K562 (cell line): ENCODE measurements around the gene CCDC73. TPM values are rescaled to one million over a fixed set of nuclear protein-coding genes. Genes with fewer than 3 reads are reported as not detected.

Experiments
- ATAC-seq: fragments of 200-7000 bp; cut with Tn5 transposase; 3 replicates; pipeline ENCODE4 v1.9.1; 2020; ENCODE audit warnings: moderate library complexity
- BruUV-seq: library from RNA; stranded (reverse); fragments of 400-500 nt; replicated peaks from 2 replicates; lab custom pipeline; 2021; lab: Mats Ljungman, UMichigan
- CTCF ChIA-PET: fragments of 300-600 bp; formaldehyde crosslinking; extraction: SDS; loops from one replicate; lab custom pipeline; 2021; ENCODE audit warnings: low intra/inter-chr PET ratio; lab: Yijun Ruan, JAX
- POLR2A ChIA-PET: fragments of 300-600, 350-650 bp; sonication (Branson Sonifier 250); formaldehyde crosslinking; extraction: SDS; loops from one replicate; lab custom pipeline; 2021; ENCODE audit warnings: antibody characterized with exemption, inconsistent platforms; lab: Yijun Ruan, JAX
- DNase-seq, 4 experiments: peaks; one replicate each; pipeline versions ENCODE4 v3.0.0 to v3.0.0-alpha.2; 2011 to 2018; ENCODE audit warnings: low spot score in 3 of 4, mixed read lengths in 3 of 4; ENCODE audit errors: extremely low read depth in 1 of 4
- FAIRE-seq: peaks from 2 replicates; lab custom pipeline; 2011; peaks lifted over from hg19 to GRCh38; lab: Jason Lieb, UNC
- H2AFZ ChIP-seq: 2 replicates; pipeline ENCODE4 v1.6.0; 2011; ENCODE audit warnings: low read depth, low read length, control low read depth, inconsistent platforms
- H3K27ac ChIP-seq: fragments of 200-600 bp; 3 replicates; pipeline ENCODE4 v1.8.0; 2011; ENCODE audit warnings: low read depth, mild to moderate bottlenecking, control low read depth, inconsistent platforms, low read length, moderate library complexity, mixed read lengths; ENCODE audit errors: extremely low read depth
- H3K27me3 ChIP-seq, 2 experiments: fragments of 300-600 bp in 1 of 2; 2 replicates in 1 of 2; 3 replicates in 1 of 2; pipeline versions ENCODE4 v1.6.0 to v1.8.0; 2011; ENCODE audit warnings: inconsistent platforms in 2 of 2, low read length in 2 of 2, mild to moderate bottlenecking in 1 of 2, mixed read lengths in 1 of 2, moderate library complexity in 1 of 2; ENCODE audit not compliant: control insufficient read depth in 2 of 2, insufficient read depth in 2 of 2
- H3K36me3 ChIP-seq: fragments of 300-600 bp; 3 replicates; pipeline ENCODE4 v1.8.0; 2011; ENCODE audit warnings: mild to moderate bottlenecking, low read length, inconsistent platforms; ENCODE audit not compliant: control insufficient read depth, insufficient read depth
- H3K4me1 ChIP-seq, 2 experiments: fragments of 200-600 bp in 1 of 2; replicated peaks in 1 of 2; 2 replicates in 1 of 2; 3 replicates in 1 of 2; pipeline versions ENCODE4 v1.5.1 to v1.8.0; 2011; ENCODE audit warnings: inconsistent platforms in 2 of 2, low read length in 2 of 2, mild to moderate bottlenecking in 1 of 2, mixed read lengths in 1 of 2, moderate library complexity in 1 of 2; ENCODE audit not compliant: control insufficient read depth in 2 of 2, insufficient read depth in 2 of 2
- H3K4me2 ChIP-seq: 2 replicates; pipeline ENCODE4 v1.6.1; 2011; ENCODE audit warnings: low read length, control low read depth, inconsistent platforms, mixed read lengths; ENCODE audit not compliant: insufficient read depth
- H3K4me3 ChIP-seq: fragments of 200-600 bp; sonication (generic), shearing (Covaris generic); 2 replicates; pipeline ENCODE4 v1.5.1; 2016; ENCODE audit warnings: control low read depth, inconsistent platforms
- H3K79me2 ChIP-seq: fragments of 200-600 bp; 3 replicates; pipeline ENCODE4 v1.8.0; 2011; ENCODE audit warnings: low read length, inconsistent platforms; ENCODE audit not compliant: control insufficient read depth, insufficient read depth
- H3K9ac ChIP-seq, 2 experiments: 2 replicates each; pipeline versions ENCODE4 v1.6.0 to v1.6.1; 2011; ENCODE audit warnings: low read depth in 2 of 2, low read length in 2 of 2, control low read depth in 1 of 2, inconsistent platforms in 1 of 2, mild to moderate bottlenecking in 1 of 2, mixed read lengths in 1 of 2; ENCODE audit not compliant: insufficient read depth in 1 of 2
- H3K9me1 ChIP-seq: one replicate; pipeline ENCODE4 v1.6.0; 2011; ENCODE audit warnings: inconsistent platforms, mild to moderate bottlenecking, low read length, moderate library complexity; ENCODE audit not compliant: control insufficient read depth, insufficient read depth
- H3K9me3 ChIP-seq: replicated peaks from 2 replicates; pipeline ENCODE4 v1.5.1; 2011; ENCODE audit warnings: low read depth, low read length, inconsistent platforms; ENCODE audit not compliant: control insufficient read depth, insufficient read depth
- H4K20me1 ChIP-seq: replicated peaks from 2 replicates; pipeline ENCODE4 v1.6.1; 2011; ENCODE audit warnings: low read length, inconsistent platforms, mixed read lengths; ENCODE audit not compliant: control insufficient read depth, insufficient read depth
- CXXC5 ChIP-seq: fragments of 250-450 bp; sonication (Bioruptor Pico); IDR thresholded peaks from 2 replicates; pipeline ENCODE4 v1.8.0; 2022; ENCODE audit warnings: inconsistent platforms, mild to moderate bottlenecking, moderate library complexity
- GATAD2B ChIP-seq: fragments of 450-650 bp; IDR thresholded peaks from 2 replicates; pipeline ENCODE4 v1.6.1; 2017; ENCODE audit warnings: mild to moderate bottlenecking, borderline replicate concordance
- HNRNPK ChIP-seq: fragments of 200-400 bp; formaldehyde crosslinking; IDR thresholded peaks from one replicate; pipeline ENCODE4 v1.6.1; 2018; ENCODE audit warnings: mild to moderate bottlenecking, low read depth, low read length; ENCODE audit not compliant: poor library complexity, severe bottlenecking
- L3MBTL2 ChIP-seq: fragments of 450-650 bp; IDR thresholded peaks from 2 replicates; pipeline ENCODE4 v1.6.1; 2016; ENCODE audit warnings: mild to moderate bottlenecking, moderate library complexity
- RAD51 ChIP-seq: fragments of 450-650 bp; IDR thresholded peaks from 2 replicates; pipeline ENCODE4 v1.7.1; 2016; ENCODE audit warnings: low read depth, mild to moderate bottlenecking, borderline replicate concordance
- TEAD2 ChIP-seq: fragments of 450-650 bp; IDR thresholded peaks from 2 replicates; pipeline ENCODE4 v1.6.1; 2016; ENCODE audit warnings: missing genetic modification characterization, control low read depth, missing compliant biosample characterization
- ZNF263 ChIP-seq: sonication (generic); formaldehyde crosslinking; IDR thresholded peaks from 2 replicates; pipeline ENCODE4 v1.8.0; 2022; ENCODE audit warnings: mild to moderate bottlenecking, missing genetic modification reagents, borderline replicate concordance
- WGBS: fragments of 100-300 bp; shearing (Covaris generic); methylation state at CpG from one replicate; pipeline ENCODE4 v1.1.6; 2016; ENCODE audit warnings: low coverage, mixed read lengths; ENCODE audit not compliant: insufficient coverage; ENCODE audit errors: missing lambda C conversion rate; 5-methylcytosine and 5-hydroxymethylcytosine counted together
- in situ Hi-C: fragments of 300-500 bp; cut with MboI; formaldehyde crosslinking; loops from 4 replicates; pipeline ENCODE4 v1.15.0; 2018; ENCODE audit warnings: inconsistent platforms, mixed read lengths
- intact Hi-C: fragments of 100-400 bp; cut with micrococcal nuclease; formaldehyde crosslinking; loops from 2 replicates; pipeline ENCODE4 v1.14.2; 2022
- polyA plus RNA-seq, 8 experiments: library from polyadenylated mRNA; depleted of rRNA in 4 of 8; stranded (reverse) in 5 of 8; unstranded in 3 of 8; fragments of >200 nt; fragmentation: Nextera tagmentation in 2 of 8; fragmentation: Illumina TruSeq in 1 of 8; extraction: Ambion mirVana in 2 of 8; extraction: Trizol in 1 of 8; gene quantifications; 2 replicates each; pipeline versions ENCODE4 v1.2.1 to v1.2.3, GENCODE V29; 2011 to 2014; ENCODE audit warnings: inconsistent platforms in 1 of 8, missing spikeins in 1 of 8
- total RNA-seq, 7 experiments: library from RNA; depleted of rRNA in 6 of 7; stranded (reverse); fragments of >200 nt in 6 of 7; fragmentation: Illumina TruSeq in 2 of 7; extraction: Trizol in 2 of 7; gene quantifications; 2 replicates each; pipeline versions ENCODE4 v1.2.1 to v1.2.3, GENCODE V29; 2011 to 2021; ENCODE audit warnings: low replicate concordance in 1 of 7
- TF ChIP-seq, protein P1 (sequence below): fragments of 200-800 bp; sonication (Bioruptor generic); IDR thresholded peaks from 2 replicates; pipeline ENCODE4 v1.6.1; 2016; ENCODE audit warnings: missing genetic modification characterization, missing compliant biosample characterization
- TF ChIP-seq, protein P2 (sequence below), 2 experiments: IDR thresholded peaks in 1 of 2; conservative IDR thresholded peaks in 1 of 2; 2 replicates each; pipeline ENCODE4 v1.6.1; 2016; ENCODE audit warnings: low read depth in 2 of 2, mild to moderate bottlenecking in 1 of 2, missing compliant biosample characterization in 1 of 2, missing genetic modification characterization in 1 of 2, moderate library complexity in 1 of 2

Gene CCDC73
- total and polyA plus RNA-seq, 9 of the 15 experiments (the other 6 are each of a cell fraction or from before 2014, with no cell fraction given) = 0.20 to 0.21 TPM; not detected in 7

DNA sequence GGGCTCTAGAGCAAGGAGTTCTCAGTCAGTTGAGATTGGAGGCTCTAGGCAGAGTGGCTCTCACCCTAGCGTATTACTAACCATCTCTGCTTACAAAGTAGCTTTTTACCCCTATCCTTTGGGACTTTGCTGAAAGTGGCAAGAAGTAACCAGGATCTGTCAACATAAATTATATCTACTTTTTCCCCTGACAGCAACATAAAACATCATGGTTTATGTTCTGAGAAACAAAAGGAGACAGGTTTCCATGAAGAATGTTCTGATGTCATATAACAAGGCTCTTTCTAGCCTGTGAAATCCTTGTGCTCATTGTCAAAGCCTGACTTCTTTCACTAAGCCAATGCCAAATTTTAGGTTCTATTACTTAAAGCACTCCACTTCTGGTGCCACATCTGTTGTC lies 218.0 kb downstream of the CCDC73 start:
- no peaks in the 10 kb centered on the region for H3K27me3 ChIP-seq
- no peak overlapping the region for H3K9ac ChIP-seq
- POLR2A ChIA-PET = interaction anchor here (0.6 kb wide), 1 partner anchor 104 kb away, joined by 3 read pairs; no protein-coding TSS in a partner anchor
- H3K27ac ChIP-seq = no peak overlapping the region
- H3K79me2 ChIP-seq = no peaks in the 10 kb centered on the region
- no peaks in the 10 kb centered on the region; the same call in 1 of the 2 replicates for H4K20me1 ChIP-seq
- ATAC-seq (no peak), FAIRE-seq (no peak), DNase-seq (no peak)
- 14% methylated on average over 1 of the region's 1 CpG for WGBS
- in situ Hi-C loops = no loop called here
- BruUV-seq = no TSS peak
- H3K36me3 ChIP-seq = no peaks in the 10 kb centered on the region
- CTCF ChIA-PET = no interaction called here
- no peaks in the 10 kb centered on the region for H3K9me3 ChIP-seq
- intact Hi-C loops = no loop called here
- no peaks in the 10 kb centered on the region for H3K9me1 ChIP-seq
- no peak overlapping the region for H3K4me2 ChIP-seq
- H3K4me1 ChIP-seq = peaks cover 0 to 5% of the 10 kb centered on the region in 2 experiments; a peak in 3 of 5 replicates
- no peak overlapping the region for H3K4me3 ChIP-seq
- H2AFZ ChIP-seq = 0 out of 2 replicates have a peak overlapping the region, but pooled peaks have one; percentile 56
- no peak for TF ChIP-seq TEAD2 (tag)
- TF ChIP-seq GATAD2B = no peak
- TF ChIP-seq, protein P1, sequence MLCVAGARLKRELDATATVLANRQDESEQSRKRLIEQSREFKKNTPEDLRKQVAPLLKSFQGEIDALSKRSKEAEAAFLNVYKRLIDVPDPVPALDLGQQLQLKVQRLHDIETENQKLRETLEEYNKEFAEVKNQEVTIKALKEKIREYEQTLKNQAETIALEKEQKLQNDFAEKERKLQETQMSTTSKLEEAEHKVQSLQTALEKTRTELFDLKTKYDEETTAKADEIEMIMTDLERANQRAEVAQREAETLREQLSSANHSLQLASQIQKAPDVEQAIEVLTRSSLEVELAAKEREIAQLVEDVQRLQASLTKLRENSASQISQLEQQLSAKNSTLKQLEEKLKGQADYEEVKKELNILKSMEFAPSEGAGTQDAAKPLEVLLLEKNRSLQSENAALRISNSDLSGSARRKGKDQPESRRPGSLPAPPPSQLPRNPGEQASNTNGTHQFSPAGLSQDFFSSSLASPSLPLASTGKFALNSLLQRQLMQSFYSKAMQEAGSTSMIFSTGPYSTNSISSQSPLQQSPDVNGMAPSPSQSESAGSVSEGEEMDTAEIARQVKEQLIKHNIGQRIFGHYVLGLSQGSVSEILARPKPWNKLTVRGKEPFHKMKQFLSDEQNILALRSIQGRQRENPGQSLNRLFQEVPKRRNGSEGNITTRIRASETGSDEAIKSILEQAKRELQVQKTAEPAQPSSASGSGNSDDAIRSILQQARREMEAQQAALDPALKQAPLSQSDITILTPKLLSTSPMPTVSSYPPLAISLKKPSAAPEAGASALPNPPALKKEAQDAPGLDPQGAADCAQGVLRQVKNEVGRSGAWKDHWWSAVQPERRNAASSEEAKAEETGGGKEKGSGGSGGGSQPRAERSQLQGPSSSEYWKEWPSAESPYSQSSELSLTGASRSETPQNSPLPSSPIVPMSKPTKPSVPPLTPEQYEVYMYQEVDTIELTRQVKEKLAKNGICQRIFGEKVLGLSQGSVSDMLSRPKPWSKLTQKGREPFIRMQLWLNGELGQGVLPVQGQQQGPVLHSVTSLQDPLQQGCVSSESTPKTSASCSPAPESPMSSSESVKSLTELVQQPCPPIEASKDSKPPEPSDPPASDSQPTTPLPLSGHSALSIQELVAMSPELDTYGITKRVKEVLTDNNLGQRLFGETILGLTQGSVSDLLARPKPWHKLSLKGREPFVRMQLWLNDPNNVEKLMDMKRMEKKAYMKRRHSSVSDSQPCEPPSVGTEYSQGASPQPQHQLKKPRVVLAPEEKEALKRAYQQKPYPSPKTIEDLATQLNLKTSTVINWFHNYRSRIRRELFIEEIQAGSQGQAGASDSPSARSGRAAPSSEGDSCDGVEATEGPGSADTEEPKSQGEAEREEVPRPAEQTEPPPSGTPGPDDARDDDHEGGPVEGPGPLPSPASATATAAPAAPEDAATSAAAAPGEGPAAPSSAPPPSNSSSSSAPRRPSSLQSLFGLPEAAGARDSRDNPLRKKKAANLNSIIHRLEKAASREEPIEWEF (CRISPR knock-in tag) = no peak
- TF ChIP-seq, protein P2, sequence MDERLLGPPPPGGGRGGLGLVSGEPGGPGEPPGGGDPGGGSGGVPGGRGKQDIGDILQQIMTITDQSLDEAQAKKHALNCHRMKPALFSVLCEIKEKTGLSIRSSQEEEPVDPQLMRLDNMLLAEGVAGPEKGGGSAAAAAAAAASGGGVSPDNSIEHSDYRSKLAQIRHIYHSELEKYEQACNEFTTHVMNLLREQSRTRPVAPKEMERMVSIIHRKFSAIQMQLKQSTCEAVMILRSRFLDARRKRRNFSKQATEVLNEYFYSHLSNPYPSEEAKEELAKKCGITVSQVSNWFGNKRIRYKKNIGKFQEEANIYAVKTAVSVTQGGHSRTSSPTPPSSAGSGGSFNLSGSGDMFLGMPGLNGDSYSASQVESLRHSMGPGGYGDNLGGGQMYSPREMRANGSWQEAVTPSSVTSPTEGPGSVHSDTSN (CRISPR knock-in tag; IDR thresholded peaks at IDR 0.05; ENCODE audit: low read depth) = no peak
- TF ChIP-seq, protein P2 (tag; conservative IDR thresholded peaks at IDR 0.05; ENCODE audit: low read depth) = peak; percentile 74
- no peak for TF ChIP-seq ZNF263
- no peak for TF ChIP-seq CXXC5 (CRISPR knock-in tag)
- no peak for TF ChIP-seq L3MBTL2
- no peak for TF ChIP-seq RAD51
- TF ChIP-seq HNRNPK = no peak
